ENCODE measurements around the gene SELENON. TPM values are rescaled to one million over a fixed set of nuclear protein-coding genes. Genes with fewer than 3 reads are reported as not detected.

Gene SELENON
- total RNA-seq, 4 donors from 2014 or later: 21.9 to 39.3 (median 26.9) TPM

GRCh38 chr1:25772692-25773245, 27.2 kb upstream of the SELENON start:
- H3K27ac ChIP-seq: no peak overlapping the region
- no peak overlapping the region for H3K4me3 ChIP-seq
- TF ChIP-seq POLR2AphosphoS5 (IDR thresholded peaks at IDR 0.05): no peak
- TF ChIP-seq POLR2A (IDR thresholded peaks at IDR 0.05): no peak
- TF ChIP-seq EP300 (IDR thresholded peaks at IDR 0.05): no peak
- TF ChIP-seq CTCF (IDR thresholded peaks at IDR 0.05): no peak
- H3K9me3 ChIP-seq: no peaks in the 10 kb centered on the region
- H3K36me3 ChIP-seq: peaks cover 3% of the 10 kb centered on the region
- no peak for DNase-seq (ENCODE audit: low spot score in 2 of 2)
- H3K27me3 ChIP-seq: no peaks in the 10 kb centered on the region
- WGBS: 88% methylated on average over 5 of the region's 5 CpGs
- H3K4me1 ChIP-seq: peaks cover 17% of the 10 kb centered on the region

DNA sequence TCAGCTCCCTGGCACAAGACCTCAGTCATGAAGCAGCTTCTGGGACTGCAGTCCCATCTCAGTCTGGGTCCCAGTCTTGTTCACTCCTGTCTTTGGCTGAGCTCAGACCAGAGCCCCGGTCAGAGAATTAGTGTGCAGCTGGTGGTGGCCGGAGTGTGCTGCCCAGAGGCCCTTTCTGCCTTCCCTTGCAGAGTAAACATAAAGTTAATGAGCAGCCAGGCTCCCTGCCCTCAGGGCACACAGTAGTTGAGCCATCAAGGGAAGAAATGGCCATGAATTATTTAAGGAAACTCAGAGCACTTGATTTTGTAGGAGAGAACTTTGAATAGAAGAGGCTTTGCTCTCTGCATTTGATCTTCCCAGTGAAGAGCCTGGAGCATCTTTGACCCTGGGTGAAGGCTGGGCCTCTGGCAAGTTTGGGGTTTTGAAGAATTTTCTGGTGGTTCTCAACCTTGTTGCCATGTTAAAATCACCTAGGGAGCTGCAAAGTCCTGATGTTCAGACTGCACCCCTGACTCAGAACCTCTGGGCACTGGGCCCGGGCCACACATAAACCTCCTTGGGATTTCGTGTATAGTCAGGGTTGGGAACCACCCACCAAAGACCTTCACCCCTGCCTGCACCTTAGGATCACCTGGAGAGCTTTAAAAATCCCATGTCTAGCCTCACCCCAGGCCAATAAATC, 26.4 kb upstream of the SELENON start:
- H3K36me3 ChIP-seq: peaks cover 3% of the 10 kb centered on the region
- H3K27me3 ChIP-seq: no peaks in the 10 kb centered on the region
- 80% methylated on average over 4 of the region's 4 CpGs for WGBS
- H3K4me1 ChIP-seq: peaks cover 17% of the 10 kb centered on the region
- TF ChIP-seq POLR2AphosphoS5 (IDR thresholded peaks at IDR 0.05) (no peak), EP300 (IDR thresholded peaks at IDR 0.05) (no peak), CTCF (IDR thresholded peaks at IDR 0.05) (no peak), POLR2A (IDR thresholded peaks at IDR 0.05) (no peak)
- no peak overlapping the region for H3K4me3 ChIP-seq
- no peaks in the 10 kb centered on the region for H3K9me3 ChIP-seq
- DNase-seq (ENCODE audit: low spot score in 2 of 2): no peak
- no peak overlapping the region for H3K27ac ChIP-seq

DNA sequence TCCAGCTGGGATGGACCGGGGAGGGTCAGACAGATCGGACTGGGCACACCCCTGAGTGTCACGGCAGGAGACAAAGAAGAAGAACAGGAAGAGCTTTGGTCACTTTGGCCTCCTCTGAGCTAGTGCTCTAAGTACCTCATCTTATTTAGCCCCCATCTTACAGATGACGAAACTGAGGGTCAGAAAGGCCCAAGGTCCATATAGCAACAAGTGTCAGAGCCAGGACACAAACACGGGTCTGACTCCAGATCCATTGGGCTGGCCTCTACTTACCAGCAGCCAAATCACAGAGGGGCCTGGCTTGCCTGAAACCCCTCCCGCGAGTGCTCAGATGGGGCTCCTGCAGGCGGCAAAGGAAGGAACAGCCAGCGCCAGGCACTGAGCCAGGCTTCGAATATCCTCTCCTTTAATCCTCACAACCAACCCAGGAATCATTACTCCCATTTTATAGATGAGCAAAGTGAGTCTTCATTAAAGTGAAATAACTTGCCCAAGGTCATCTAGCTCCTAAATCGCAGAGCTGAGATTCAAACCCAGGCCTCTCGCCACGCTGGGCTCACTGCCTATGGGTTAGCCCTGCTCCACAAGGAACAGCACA, 25.7 kb upstream of the SELENON start:
- TF ChIP-seq EP300 (IDR thresholded peaks at IDR 0.05) (no peak), CTCF (IDR thresholded peaks at IDR 0.05) (no peak), POLR2AphosphoS5 (IDR thresholded peaks at IDR 0.05) (no peak), POLR2A (IDR thresholded peaks at IDR 0.05) (no peak)
- WGBS: 78% methylated on average over 13 of the region's 13 CpGs
- H3K9me3 ChIP-seq: no peaks in the 10 kb centered on the region
- H3K4me3 ChIP-seq: no peak overlapping the region
- H3K27me3 ChIP-seq: no peaks in the 10 kb centered on the region
- no peak for DNase-seq (ENCODE audit: low spot score in 2 of 2)
- H3K27ac ChIP-seq: no peak overlapping the region
- H3K36me3 ChIP-seq: peaks cover 3% of the 10 kb centered on the region
- peaks cover 17% of the 10 kb centered on the region for H3K4me1 ChIP-seq

- H3K4me1 ChIP-seq: peaks cover 13% of the 10 kb centered on the region
- WGBS: 56% methylated on average over 15 of the region's 16 CpGs
These were observed 24.8 kb upstream of the SELENON start for GRCh38 chr1:25774921-25775771.

More at GRCh38 chr1:25774921-25775771, 24.8 kb upstream of the SELENON start:
- Histone ChIP-seq H3K4me3 (no peak overlapping the region), H3K36me3 (peaks cover 3% of the 10 kb centered on the region), H3K9me3 (no peaks in the 10 kb centered on the region), H3K27me3 (no peaks in the 10 kb centered on the region), H3K27ac (no peak overlapping the region)
- TF ChIP-seq POLR2A (IDR thresholded peaks at IDR 0.05): no peak
- TF ChIP-seq EP300 (IDR thresholded peaks at IDR 0.05): no peak
- TF ChIP-seq POLR2AphosphoS5 (IDR thresholded peaks at IDR 0.05): no peak
- no peak for TF ChIP-seq CTCF (IDR thresholded peaks at IDR 0.05)
- no peak for DNase-seq (ENCODE audit: low spot score in 2 of 2)

Measured in suprapubic skin (tissue), 4 donors.